ENCODE data around the gene HOXA7.

GRCh38 chr7:27168265-27168947 is 11.9 kb upstream of the HOXA7 start:
- TF ChIP-seq CTCF (IDR thresholded peaks at IDR 0.05; ENCODE audit: control extremely low read depth in 1 of 3, insufficient read depth in 1 of 3, low read depth in 1 of 3, low read length in 3 of 3) (no peak), RNF2 (IDR thresholded peaks at IDR 0.05; ENCODE audit: borderline replicate concordance, low read depth, low read length, missing control alignments, poor library complexity, severe bottlenecking) (peak; percentile 69), RAD21 (IDR thresholded peaks at IDR 0.05 in 1 of 2, conservative IDR thresholded peaks at IDR 0.05 in 1 of 2; ENCODE audit: low read depth in 2 of 2, low read length in 2 of 2) (no peak), HDAC6 (IDR thresholded peaks at IDR 0.05; ENCODE audit: low read depth, low read length) (no peak), ZNF274 (IDR thresholded peaks at IDR 0.05; ENCODE audit: borderline replicate concordance, extremely low read depth, low read length) (no peak)
- TF ChIP-seq, protein P1, sequence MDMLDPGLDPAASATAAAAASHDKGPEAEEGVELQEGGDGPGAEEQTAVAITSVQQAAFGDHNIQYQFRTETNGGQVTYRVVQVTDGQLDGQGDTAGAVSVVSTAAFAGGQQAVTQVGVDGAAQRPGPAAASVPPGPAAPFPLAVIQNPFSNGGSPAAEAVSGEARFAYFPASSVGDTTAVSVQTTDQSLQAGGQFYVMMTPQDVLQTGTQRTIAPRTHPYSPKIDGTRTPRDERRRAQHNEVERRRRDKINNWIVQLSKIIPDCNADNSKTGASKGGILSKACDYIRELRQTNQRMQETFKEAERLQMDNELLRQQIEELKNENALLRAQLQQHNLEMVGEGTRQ (IDR thresholded peaks at IDR 0.05; ENCODE audit: low read length), result no peak

All from H1 (cell line).